Osteoblast (primary cell): ENCODE results near the gene GFOD1. TPM values are rescaled to one million over a fixed set of nuclear protein-coding genes. Genes with fewer than 3 reads are reported as not detected.

Source experiments
- DNase-seq: peaks from one replicate; pipeline ENCODE4 v3.0.0; 2011; ENCODE audit warnings: low spot score, mixed read lengths; ENCODE audit not compliant: insufficient read length; ENCODE audit errors: missing footprints
- H2AFZ ChIP-seq: 2 replicates; pipeline ENCODE4 v1.6.0; 2011; ENCODE audit warnings: mild to moderate bottlenecking, low read length
- H3K27ac ChIP-seq: 2 replicates; pipeline ENCODE4 v1.5.1; 2011; ENCODE audit warnings: mild to moderate bottlenecking, low read depth, low read length, moderate library complexity
- H3K27me3 ChIP-seq: 2 replicates; pipeline ENCODE4 v1.6.0; 2012; ENCODE audit warnings: mild to moderate bottlenecking, control low read depth, inconsistent platforms, low read length, moderate library complexity; ENCODE audit not compliant: insufficient read depth
- H3K36me3 ChIP-seq: 2 replicates; pipeline ENCODE4 v1.5.1; 2011; ENCODE audit warnings: mild to moderate bottlenecking, low read length, control low read depth, moderate library complexity; ENCODE audit not compliant: insufficient read depth
- H3K4me1 ChIP-seq: 2 replicates; pipeline ENCODE4 v1.5.1; 2011; ENCODE audit warnings: mild to moderate bottlenecking, low read length, control low read depth, moderate library complexity; ENCODE audit not compliant: insufficient read depth
- H3K4me2 ChIP-seq: 2 replicates; pipeline ENCODE4 v1.6.0; 2011; ENCODE audit warnings: mild to moderate bottlenecking, low read length; ENCODE audit not compliant: insufficient read depth
- H3K4me3 ChIP-seq: fragments of 200-600 bp; sonication (generic); 3 replicates; pipeline ENCODE4 v1.5.1; 2012; ENCODE audit warnings: mild to moderate bottlenecking, low read length, inconsistent platforms; ENCODE audit not compliant: insufficient read depth
- H3K79me2 ChIP-seq: 2 replicates; pipeline ENCODE4 v1.6.0; 2012; ENCODE audit warnings: mild to moderate bottlenecking, low read length, control low read depth, inconsistent platforms; ENCODE audit not compliant: insufficient read depth
- H3K9me3 ChIP-seq: 2 replicates; pipeline ENCODE4 v1.5.1; 2011; ENCODE audit warnings: low read depth, low read length, control low read depth
- H4K20me1 ChIP-seq: 2 replicates; pipeline ENCODE4 v1.6.0; 2012; ENCODE audit warnings: mild to moderate bottlenecking, low read length, control low read depth; ENCODE audit not compliant: insufficient read depth
- total RNA-seq: library from RNA; depleted of rRNA; stranded (reverse); fragments of >200 nt; gene quantifications from 2 replicates; pipeline ENCODE4 v1.2.3, GENCODE V29; 2012
- TF ChIP-seq, protein P1 (sequence below): IDR thresholded peaks from 2 replicates; pipeline ENCODE4 v1.5.1; 2011; ENCODE audit warnings: mild to moderate bottlenecking, low read depth, low read length, moderate library complexity; ENCODE audit errors: extremely low read depth

The GFOD1 gene
- total RNA-seq, 1 donor: 3.6 TPM

DNA sequence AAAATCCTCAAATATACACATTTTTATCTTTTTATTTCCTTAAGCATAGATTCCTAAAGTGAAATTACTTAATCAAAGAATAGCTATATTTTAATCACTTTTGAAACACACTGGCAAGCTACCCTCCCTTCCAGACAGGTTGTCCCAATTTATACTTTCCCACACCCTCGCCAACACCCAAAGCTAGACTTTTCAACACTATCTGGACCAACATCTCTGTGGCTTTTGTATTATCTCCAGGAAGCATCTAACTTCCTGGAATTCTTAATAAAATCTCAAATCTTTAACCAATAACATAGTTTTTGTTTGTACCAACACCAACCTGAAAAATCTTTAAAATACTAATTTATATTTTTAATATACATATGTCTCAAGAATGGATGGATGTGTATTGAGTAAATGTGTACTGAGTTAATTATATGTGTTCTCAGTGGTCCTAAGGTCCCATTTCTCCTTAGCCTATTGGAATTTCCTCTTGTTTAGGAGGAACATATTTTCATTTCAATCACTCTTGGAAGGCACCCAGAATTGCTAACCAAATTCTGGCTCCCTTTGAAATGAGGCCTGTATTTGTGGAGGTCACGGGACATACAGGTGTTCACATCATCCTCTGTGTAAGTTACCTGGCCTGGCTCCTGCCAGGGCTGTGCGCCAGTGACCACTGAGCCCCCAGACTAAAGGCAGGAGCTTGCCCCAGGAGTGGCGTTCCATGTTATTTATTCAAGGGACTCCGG is 17.4 kb upstream of the GFOD1 start:
- H3K4me1 ChIP-seq: peaks cover 4% of the 10 kb centered on the region
- DNase-seq: no peak
- H3K9me3 ChIP-seq: no peaks in the 10 kb centered on the region
- no peak overlapping the region for H3K4me2 ChIP-seq
- H3K79me2 ChIP-seq: no peaks in the 10 kb centered on the region
- H2AFZ ChIP-seq: no peak overlapping the region
- H3K27me3 ChIP-seq: no peaks in the 10 kb centered on the region
- H4K20me1 ChIP-seq: no peaks in the 10 kb centered on the region
- H3K36me3 ChIP-seq: no peaks in the 10 kb centered on the region
- no peak overlapping the region for H3K4me3 ChIP-seq
- TF ChIP-seq, protein P1, sequence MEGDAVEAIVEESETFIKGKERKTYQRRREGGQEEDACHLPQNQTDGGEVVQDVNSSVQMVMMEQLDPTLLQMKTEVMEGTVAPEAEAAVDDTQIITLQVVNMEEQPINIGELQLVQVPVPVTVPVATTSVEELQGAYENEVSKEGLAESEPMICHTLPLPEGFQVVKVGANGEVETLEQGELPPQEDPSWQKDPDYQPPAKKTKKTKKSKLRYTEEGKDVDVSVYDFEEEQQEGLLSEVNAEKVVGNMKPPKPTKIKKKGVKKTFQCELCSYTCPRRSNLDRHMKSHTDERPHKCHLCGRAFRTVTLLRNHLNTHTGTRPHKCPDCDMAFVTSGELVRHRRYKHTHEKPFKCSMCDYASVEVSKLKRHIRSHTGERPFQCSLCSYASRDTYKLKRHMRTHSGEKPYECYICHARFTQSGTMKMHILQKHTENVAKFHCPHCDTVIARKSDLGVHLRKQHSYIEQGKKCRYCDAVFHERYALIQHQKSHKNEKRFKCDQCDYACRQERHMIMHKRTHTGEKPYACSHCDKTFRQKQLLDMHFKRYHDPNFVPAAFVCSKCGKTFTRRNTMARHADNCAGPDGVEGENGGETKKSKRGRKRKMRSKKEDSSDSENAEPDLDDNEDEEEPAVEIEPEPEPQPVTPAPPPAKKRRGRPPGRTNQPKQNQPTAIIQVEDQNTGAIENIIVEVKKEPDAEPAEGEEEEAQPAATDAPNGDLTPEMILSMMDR: no peak
- no peak overlapping the region for H3K27ac ChIP-seq

DNA sequence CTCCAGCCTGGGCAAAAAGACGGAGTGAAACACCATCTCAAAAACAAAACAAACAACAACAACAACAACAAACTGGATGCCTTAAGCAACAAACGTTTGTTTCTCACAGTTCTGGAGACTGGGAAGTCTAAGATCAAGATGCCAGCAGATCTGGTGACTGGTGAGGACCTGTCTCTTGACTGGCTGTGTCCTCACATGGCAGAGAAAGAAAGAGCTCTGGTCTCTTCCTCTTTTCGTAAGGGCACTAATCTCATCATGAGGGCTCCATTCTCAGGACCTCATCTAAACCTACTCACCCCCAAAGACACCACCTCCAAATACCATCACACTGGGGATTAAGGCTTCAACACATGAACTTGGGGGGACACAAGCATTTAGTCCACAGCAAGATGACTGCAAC is 13.5 kb upstream of the GFOD1 start:
- no peak for DNase-seq
- Histone ChIP-seq H4K20me1 (no peaks in the 10 kb centered on the region), H3K4me2 (no peak overlapping the region), H3K4me1 (no peaks in the 10 kb centered on the region), H3K4me3 (no peak overlapping the region), H2AFZ (no peak overlapping the region), H3K36me3 (no peaks in the 10 kb centered on the region), H3K27ac (no peak overlapping the region), H3K79me2 (no peaks in the 10 kb centered on the region), H3K27me3 (no peaks in the 10 kb centered on the region), H3K9me3 (no peaks in the 10 kb centered on the region)
- TF ChIP-seq, protein P1: no peak

DNA sequence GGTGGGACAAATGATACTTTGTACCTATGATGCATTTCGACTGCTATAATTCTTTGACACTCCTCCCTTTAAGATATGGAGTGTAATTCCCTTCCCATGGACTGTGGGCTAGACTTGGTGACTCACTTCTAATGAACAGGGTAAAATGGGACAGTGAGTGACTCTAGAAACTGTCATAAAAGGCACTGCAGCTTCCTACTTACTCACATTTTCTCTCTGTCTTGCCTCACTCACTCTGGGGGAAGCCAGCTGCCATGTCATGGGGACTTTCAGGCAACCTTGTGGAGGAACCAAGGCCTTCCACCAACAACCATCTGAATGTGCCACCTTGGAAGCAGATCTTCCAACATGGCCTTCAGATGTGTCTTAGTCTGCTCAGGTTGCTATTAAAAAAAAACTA is 12.9 kb upstream of the GFOD1 start:
- no peak for DNase-seq

DNA sequence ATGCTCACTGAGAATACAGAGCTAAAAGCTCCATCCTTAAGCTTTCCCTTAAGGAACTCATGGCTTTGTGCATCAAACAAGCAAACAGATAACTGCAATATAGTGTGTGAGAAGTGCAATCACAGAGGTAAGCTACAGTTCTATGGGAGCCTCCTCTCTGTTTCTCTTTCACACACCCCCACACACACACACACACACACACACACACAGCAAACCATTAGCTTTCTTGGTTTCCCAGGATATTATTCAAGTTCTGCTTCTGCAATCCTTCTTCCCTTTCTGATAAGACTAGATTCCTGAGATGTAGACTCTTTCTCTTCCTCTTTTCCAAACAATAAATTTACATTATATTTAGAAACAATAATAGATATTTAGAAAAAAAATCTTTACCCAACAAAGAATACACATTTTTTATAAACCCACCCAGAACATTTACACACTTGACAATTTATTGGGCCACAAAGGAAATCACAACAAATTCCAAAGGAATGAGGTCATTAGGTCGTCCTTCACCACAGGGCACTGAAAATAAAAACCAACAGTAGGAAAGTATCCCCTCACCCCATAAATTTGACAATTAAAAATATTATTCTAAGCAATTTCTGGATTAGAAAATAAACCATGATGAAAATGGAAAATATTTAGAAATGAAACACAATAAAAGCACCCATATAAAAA is 9.3 kb upstream of the GFOD1 start:
- no peaks in the 10 kb centered on the region for H3K79me2 ChIP-seq
- no peak overlapping the region for H3K4me3 ChIP-seq
- H3K4me1 ChIP-seq: no peaks in the 10 kb centered on the region
- TF ChIP-seq, protein P1: no peak
- no peaks in the 10 kb centered on the region for H3K36me3 ChIP-seq
- H2AFZ ChIP-seq: no peak overlapping the region
- no peaks in the 10 kb centered on the region for H3K9me3 ChIP-seq
- no peak for DNase-seq
- no peaks in the 10 kb centered on the region for H3K27me3 ChIP-seq
- no peak overlapping the region for H3K4me2 ChIP-seq
- no peak overlapping the region for H3K27ac ChIP-seq
- H4K20me1 ChIP-seq: no peaks in the 10 kb centered on the region

More for the DNA sequence above, 12.9 kb upstream of the GFOD1 start:
- Histone ChIP-seq H3K4me1 (no peaks in the 10 kb centered on the region), H4K20me1 (no peaks in the 10 kb centered on the region), H3K9me3 (no peaks in the 10 kb centered on the region), H3K27me3 (no peaks in the 10 kb centered on the region), H2AFZ (no peak overlapping the region), H3K79me2 (no peaks in the 10 kb centered on the region), H3K4me3 (no peak overlapping the region), H3K36me3 (no peaks in the 10 kb centered on the region), H3K27ac (no peak overlapping the region), H3K4me2 (no peak overlapping the region)
- TF ChIP-seq, protein P1: no peak
